ENCODE results near the gene C9orf50.

The C9orf50 gene

DNA sequence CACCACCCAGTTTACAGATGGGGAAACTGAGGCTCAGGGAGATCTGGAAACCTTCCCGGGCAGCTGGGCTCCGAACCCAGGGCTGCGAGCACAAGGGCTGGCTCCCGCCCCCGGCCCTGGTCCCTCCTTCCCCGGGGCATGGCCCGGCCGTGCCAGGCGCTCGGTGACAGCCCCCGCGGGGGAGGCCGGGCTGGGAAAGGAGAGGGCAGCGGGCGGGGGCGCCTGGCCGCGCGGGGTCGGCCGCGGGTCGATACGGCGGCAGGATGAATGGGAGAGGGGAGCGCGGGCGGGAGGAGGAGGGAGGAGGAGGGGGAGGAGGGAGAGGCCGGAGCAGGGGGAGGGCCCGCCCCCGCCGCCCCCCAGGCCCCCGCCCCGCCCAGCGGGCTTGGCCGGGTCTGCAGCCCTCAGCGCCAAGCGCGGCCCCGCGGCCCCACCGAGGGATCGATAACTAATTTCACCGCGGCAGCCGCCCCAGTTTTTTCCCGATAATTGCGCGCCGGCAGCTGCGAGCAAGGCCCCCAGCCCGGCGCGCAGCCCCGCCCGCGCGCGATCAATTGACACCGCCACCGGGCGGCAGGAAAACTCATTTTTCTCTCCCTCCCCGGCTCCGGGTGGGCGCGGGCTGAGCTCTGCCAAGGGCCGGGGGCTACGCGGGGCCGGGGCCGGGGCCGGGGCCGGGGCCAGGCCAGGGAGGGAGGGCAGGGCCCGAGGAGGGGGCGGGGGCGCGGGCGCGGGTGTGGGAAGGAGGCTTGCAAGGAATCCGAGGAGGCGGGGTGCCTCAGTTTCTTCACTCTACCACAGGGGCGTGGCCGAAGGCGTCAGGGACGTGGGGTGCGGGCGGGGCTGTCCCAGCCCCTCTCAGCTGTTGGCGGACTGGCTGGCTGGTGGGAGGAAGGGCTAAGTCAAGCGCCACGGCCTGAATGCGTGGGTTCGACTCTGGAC lies 52.1 kb downstream of the C9orf50 start:
- no peak for DNase-seq

DNA sequence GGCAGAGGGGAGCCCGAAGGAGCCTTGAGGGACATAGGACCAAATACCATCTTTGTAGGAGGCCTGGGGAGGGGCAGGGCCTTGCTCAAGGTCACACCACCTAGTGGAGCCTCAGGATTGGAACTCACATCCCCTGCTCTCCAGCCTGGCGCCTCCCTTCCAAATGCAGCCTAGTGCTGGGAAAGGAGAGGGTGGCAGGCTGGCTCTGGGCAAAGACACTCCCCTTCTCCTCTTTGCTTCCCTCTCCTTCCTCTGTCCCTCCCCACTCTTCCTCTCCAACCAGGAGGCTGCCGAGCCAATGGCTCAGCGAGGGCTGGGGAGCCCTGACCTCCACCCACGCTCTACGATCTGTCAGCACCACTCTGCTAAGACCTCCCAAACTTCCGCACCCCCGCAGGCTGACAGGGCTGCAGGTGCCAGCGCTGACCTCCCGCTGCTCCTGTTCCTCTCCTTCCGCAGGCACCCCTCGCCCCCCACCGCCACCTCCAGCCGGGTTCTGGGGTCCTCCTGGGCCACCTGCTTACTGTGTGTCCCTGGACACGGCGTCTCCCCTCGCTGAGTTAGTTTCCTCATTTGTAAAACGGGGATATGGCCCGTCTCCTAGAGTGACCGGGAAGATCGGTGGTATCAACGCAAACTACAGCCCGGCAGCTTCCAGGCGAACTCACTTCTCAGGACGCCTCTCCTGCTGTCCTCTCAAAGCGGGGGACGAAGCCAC lies 52.9 kb downstream of the C9orf50 start:
- no peak for DNase-seq

DNA sequence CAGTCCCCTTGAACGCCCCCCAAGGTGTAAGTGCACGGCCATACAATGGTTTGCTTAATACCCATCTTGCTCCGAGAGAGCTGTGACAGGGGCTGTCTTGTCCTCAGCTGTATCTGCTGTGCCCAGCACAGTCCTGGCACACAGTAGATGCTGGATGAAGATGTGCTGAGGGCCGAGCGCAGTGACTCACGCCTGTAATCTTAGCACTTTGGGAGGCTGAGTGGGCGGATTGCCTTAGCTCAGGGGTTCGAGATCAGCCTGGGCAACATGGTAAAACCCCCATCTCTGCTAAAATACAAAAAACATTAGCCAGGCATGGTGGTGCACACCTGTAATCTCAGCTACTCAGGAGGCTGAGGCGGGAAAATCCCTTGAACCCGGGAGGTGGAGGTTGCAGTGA lies 53.6 kb downstream of the C9orf50 start:
- no peak for DNase-seq

DNA sequence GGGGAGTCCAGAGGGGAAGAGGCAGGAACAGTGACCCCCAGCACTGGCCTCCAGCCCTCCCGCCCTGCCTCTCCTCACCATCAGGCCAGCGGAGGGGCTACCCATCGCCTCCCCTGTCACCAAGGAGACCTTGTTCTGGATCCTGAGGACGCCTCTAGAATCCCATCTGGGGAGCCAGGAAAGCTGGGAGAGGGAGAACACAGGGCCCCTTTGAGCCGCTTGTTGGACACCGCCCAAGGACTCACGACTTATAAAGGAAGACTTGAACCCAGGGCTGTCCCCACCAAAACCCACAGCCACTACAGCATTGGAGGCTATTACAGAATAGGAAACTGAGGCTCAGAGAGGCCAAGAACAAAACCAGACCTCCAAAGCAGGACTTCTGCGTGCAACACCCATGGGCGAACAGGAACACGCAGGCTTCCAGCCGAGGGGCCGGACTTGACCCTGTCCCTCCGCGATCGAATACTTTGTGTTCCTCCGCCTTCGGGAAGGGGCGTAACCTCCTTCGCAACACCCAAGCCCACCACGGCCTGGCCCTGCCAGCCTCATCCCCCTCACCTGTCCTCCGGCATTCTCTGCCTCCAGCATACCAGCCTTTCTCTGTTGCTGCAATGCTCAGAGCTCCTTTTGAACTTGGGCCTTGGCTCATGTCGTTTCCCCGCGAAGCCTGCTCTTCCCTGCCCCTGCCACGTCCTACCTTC lies 54.2 kb downstream of the C9orf50 start:
- DNase-seq, result no peak

DNA sequence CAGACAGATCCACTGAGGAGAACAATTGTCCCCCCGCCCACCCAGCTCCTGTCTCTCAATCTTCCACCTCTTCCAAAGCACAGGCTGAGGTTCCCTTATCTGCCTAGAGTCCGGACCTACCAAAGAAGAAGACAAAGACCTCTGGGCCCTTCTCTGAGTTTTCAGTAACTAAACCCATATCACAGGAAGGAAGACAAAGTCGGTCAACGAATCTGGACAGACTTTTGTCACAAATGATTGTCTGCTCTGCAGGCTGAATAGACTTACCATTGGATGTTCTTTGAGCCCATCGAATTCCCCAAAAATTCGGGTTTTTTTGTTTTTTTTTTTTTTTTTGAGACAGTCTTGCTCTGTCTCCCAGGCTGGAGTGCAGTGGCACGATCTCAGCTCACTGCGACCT lies 58.0 kb downstream of the C9orf50 start:
- no peak for DNase-seq

DNA sequence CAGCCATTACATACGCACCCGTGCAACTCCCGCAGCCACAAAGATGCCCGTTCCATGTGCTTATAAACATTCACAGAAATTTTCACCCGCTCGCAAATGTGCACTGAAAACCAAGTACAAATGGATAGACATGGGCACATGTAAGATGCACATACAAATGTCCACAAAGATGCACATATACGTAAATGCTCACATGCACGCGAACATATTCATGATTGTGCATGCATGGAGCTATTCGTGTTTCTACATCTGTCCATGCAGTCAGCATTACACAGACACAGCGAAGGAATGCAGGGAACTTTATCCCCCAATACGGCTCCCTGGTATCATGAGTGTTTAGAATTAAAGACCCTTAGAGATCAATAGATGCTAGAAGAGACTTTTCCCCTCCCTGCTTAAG lies 58.4 kb downstream of the C9orf50 start:
- no peak for DNase-seq
